ENCODE measurements around the gene BACH2. TPM values are rescaled to one million over a fixed set of nuclear protein-coding genes. Genes with fewer than 3 reads are reported as not detected.
A peak's percentile ranks its signal among the peaks of the same experiment; 100 is the strongest.

BACH2 gene
- total RNA-seq, 5 donors from 2014 or later (not counting 1 experiment from before 2014, with no cell fraction given), result 81.9 to 196 (median 96.7) TPM

- H3K36me3 ChIP-seq (ENCODE audit: control insufficient read depth in 2 of 2, extremely low read depth in 1 of 2, insufficient read depth in 1 of 2, low read length in 1 of 2), result no peaks in the 10 kb centered on the region
- ChIA-PET POLR2A (no interaction called here), CTCF (interaction anchor here in 1 of 2 donors (0.6 to 0.7 kb wide), 2 partner anchors 13 to 708 kb away, joined by 3 read pairs; no protein-coding TSS in a partner anchor)
- Mint-ChIP-seq H3K27ac (no peak overlapping the region), H3K9me3 (no peaks in the 10 kb centered on the region), H3K4me1 (peaks cover 13 to 22% (median 13%) of the 10 kb centered on the region in 3 donors), H3K27me3 (peaks cover 0 to 1% of the 10 kb centered on the region in 2 donors), H3K36me3 (no peaks in the 10 kb centered on the region), H3K4me3 (no peak overlapping the region)
- H3K9me3 ChIP-seq, result no peaks in the 10 kb centered on the region
- H3K27ac ChIP-seq (ENCODE audit: low read length), result no peak overlapping the region
- DNase-seq (no peak), ATAC-seq (replicated peaks in 1 of 4) (peak in 3 of 4 experiments; percentile 75 to 96 (median 81))
- H3K4me1 ChIP-seq (ENCODE audit: control insufficient read depth in 1 of 2, extremely low read depth in 1 of 2, insufficient read depth in 2 of 2, low read length in 2 of 2), result no peaks in the 10 kb centered on the region
- no peaks in the 10 kb centered on the region for H3K27me3 ChIP-seq (replicated peaks in 1 of 2; ENCODE audit: control insufficient read depth in 2 of 2, extremely low read depth in 1 of 2, insufficient read depth in 2 of 2, low read length in 1 of 2)
- 60% methylated on average over 1 of the region's 1 CpG for WGBS (ENCODE audit: insufficient coverage)
- H3K4me3 ChIP-seq (ENCODE audit: control insufficient read depth in 1 of 2, extremely low read depth in 1 of 2, low read length in 1 of 2), result no peak overlapping the region
These were observed 22.4 kb upstream of the BACH2 start for GRCh38 chr6:90319044-90319443.

DNA sequence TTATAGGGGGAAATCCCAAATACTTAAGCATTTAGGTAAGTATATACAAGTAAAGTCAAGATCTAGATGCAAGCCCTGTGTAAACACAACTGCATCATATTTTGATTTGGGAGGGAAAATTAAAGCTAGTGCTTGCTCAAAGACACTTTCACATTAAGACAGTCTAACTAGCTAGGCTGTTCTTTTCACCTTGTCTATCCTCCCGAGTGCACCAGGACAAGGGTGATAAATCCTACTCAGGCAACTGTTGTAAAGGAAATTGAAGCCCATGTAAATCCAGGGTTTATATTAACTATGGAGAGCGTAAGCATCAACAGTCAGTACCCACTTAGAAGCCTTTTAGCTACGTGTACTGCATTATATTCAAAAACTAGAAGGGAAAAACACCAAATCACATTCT lies 19.3 kb upstream of the BACH2 start:
- Histone ChIP-seq H3K4me3 (ENCODE audit: control insufficient read depth in 1 of 2, extremely low read depth in 1 of 2, low read length in 1 of 2) (no peak overlapping the region), H3K4me1 (ENCODE audit: control insufficient read depth in 1 of 2, extremely low read depth in 1 of 2, insufficient read depth in 2 of 2, low read length in 2 of 2) (no peaks in the 10 kb centered on the region)

DNA sequence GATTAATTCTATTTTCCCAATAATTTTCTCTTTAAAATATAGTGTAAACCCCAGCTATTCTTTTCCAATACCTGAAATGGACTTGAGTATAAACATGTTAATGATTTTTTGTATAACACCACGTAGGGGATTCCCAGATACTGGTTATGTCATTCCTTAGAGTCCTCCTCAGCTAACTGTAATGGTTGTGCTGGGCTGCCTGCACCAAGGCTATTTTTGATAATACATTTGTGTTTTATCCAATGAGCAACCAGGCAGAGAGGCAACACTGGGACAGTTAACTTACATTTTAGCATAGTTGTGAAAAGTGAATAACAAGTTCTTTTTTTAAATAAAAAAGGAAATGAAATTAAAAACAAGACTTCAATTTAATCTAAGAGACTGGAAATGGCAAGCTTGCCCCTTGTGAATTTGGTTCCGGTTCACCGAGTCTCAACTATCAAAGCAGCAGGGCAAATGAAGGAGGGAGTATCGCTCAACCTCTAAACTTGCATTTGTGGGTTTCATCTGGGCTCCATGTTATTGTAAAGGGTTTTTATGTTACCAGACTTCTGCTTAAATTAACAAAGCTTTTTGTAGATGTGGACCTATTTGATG lies 18.8 kb upstream of the BACH2 start:
- Histone ChIP-seq H3K27ac (ENCODE audit: low read length) (no peak overlapping the region), H3K27me3 (replicated peaks in 1 of 2; ENCODE audit: control insufficient read depth in 2 of 2, extremely low read depth in 1 of 2, insufficient read depth in 2 of 2, low read length in 1 of 2) (no peaks in the 10 kb centered on the region), H3K4me3 (ENCODE audit: control insufficient read depth in 1 of 2, extremely low read depth in 1 of 2, low read length in 1 of 2) (no peak overlapping the region), H3K9me3 (no peaks in the 10 kb centered on the region), H3K36me3 (ENCODE audit: control insufficient read depth in 2 of 2, extremely low read depth in 1 of 2, insufficient read depth in 1 of 2, low read length in 1 of 2) (no peaks in the 10 kb centered on the region), H3K4me1 (ENCODE audit: control insufficient read depth in 1 of 2, extremely low read depth in 1 of 2, insufficient read depth in 2 of 2, low read length in 2 of 2) (no peaks in the 10 kb centered on the region)
- Mint-ChIP-seq H3K4me3 (no peak overlapping the region), H3K9me3 (no peaks in the 10 kb centered on the region), H3K27ac (no peak overlapping the region), H3K27me3 (peaks cover 0 to 3% of the 10 kb centered on the region in 2 donors), H3K36me3 (no peaks in the 10 kb centered on the region), H3K4me1 (peaks cover 8 to 20% (median 13%) of the 10 kb centered on the region in 3 donors)
- no peak for ATAC-seq (replicated peaks in 1 of 4)
- WGBS (ENCODE audit: insufficient coverage), result 80% methylated on average over 2 of the region's 4 CpGs
- no peak for DNase-seq
- ChIA-PET POLR2A (no interaction called here), CTCF (interaction anchor here in 1 of 2 donors (0.5 to 0.6 kb wide), 2 partner anchors 161 to 375 kb away, joined by 3 read pairs; no protein-coding TSS in a partner anchor)

More for the DNA sequence above, 19.3 kb upstream of the BACH2 start:
- H3K4me3 Mint-ChIP-seq, result no peak overlapping the region
- ChIA-PET POLR2A (no interaction called here), CTCF (interaction anchor here (0.6 kb wide), 2 partner anchors 61 to 376 kb away, joined by 3 read pairs; no protein-coding TSS in a partner anchor)
- no CpG with 5 or more reads among the region's 3 CpGs for WGBS (ENCODE audit: insufficient coverage)
- ATAC-seq (replicated peaks in 1 of 4) (no peak), DNase-seq (no peak)
- Histone ChIP-seq H3K36me3 (ENCODE audit: control insufficient read depth in 2 of 2, extremely low read depth in 1 of 2, insufficient read depth in 1 of 2, low read length in 1 of 2) (no peaks in the 10 kb centered on the region), H3K27ac (ENCODE audit: low read length) (no peak overlapping the region), H3K9me3 (no peaks in the 10 kb centered on the region), H3K27me3 (replicated peaks in 1 of 2; ENCODE audit: control insufficient read depth in 2 of 2, extremely low read depth in 1 of 2, insufficient read depth in 2 of 2, low read length in 1 of 2) (no peaks in the 10 kb centered on the region)
- H3K9me3 Mint-ChIP-seq, result no peaks in the 10 kb centered on the region
- H3K4me1 Mint-ChIP-seq, result peaks cover 9 to 22% (median 13%) of the 10 kb centered on the region in 3 donors
- H3K27ac Mint-ChIP-seq, result peak overlapping the region in 1 of 2 donors; percentile 47
- no peaks in the 10 kb centered on the region for H3K36me3 Mint-ChIP-seq
- peaks cover 0 to 3% of the 10 kb centered on the region in 2 donors for H3K27me3 Mint-ChIP-seq

DNA sequence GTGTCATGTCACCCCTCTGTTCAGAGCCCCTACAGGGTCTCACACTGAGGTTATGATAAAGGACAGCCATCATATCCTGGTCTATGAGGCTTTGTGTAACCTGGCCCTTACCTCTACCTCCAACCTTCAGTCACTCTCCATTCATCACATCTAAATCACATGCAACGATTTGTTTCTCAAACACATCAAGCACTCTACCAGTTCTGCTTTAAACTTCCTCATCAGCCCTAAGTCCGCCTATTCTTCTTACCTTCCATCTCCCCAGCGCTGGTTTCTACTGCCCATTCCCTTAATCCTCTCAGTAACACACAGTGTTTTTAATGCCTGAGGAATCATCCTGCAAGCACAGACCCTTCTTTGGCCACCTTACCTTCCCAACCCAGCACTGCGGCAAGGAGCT lies 17.9 kb upstream of the BACH2 start:
- Mint-ChIP-seq H3K27me3 (peaks cover 0 to 3% of the 10 kb centered on the region in 2 donors), H3K27ac (no peak overlapping the region), H3K9me3 (no peaks in the 10 kb centered on the region), H3K36me3 (no peaks in the 10 kb centered on the region), H3K4me1 (peaks cover 6 to 14% (median 7%) of the 10 kb centered on the region in 3 donors), H3K4me3 (no peak overlapping the region)
- Histone ChIP-seq H3K36me3 (ENCODE audit: control insufficient read depth in 2 of 2, extremely low read depth in 1 of 2, insufficient read depth in 1 of 2, low read length in 1 of 2) (no peaks in the 10 kb centered on the region), H3K27me3 (replicated peaks in 1 of 2; ENCODE audit: control insufficient read depth in 2 of 2, extremely low read depth in 1 of 2, insufficient read depth in 2 of 2, low read length in 1 of 2) (peaks cover 0 to under 1% of the 10 kb centered on the region in 2 experiments), H3K4me1 (ENCODE audit: control insufficient read depth in 1 of 2, extremely low read depth in 1 of 2, insufficient read depth in 2 of 2, low read length in 2 of 2) (no peaks in the 10 kb centered on the region), H3K9me3 (no peaks in the 10 kb centered on the region), H3K4me3 (ENCODE audit: control insufficient read depth in 1 of 2, extremely low read depth in 1 of 2, low read length in 1 of 2) (no peak overlapping the region), H3K27ac (ENCODE audit: low read length) (no peak overlapping the region)
- WGBS (ENCODE audit: insufficient coverage), result 84% methylated on average over 2 of the region's 4 CpGs
- POLR2A ChIA-PET, result no interaction called here
- no peak for DNase-seq
- CTCF ChIA-PET, result no interaction called here
- ATAC-seq (replicated peaks in 1 of 4), result no peak

- no peaks in the 10 kb centered on the region for H3K4me1 ChIP-seq (ENCODE audit: control insufficient read depth in 1 of 2, extremely low read depth in 1 of 2, insufficient read depth in 2 of 2, low read length in 2 of 2)
- ATAC-seq (replicated peaks in 1 of 4), result no peak
- H3K36me3 ChIP-seq (ENCODE audit: control insufficient read depth in 2 of 2, extremely low read depth in 1 of 2, insufficient read depth in 1 of 2, low read length in 1 of 2), result no peaks in the 10 kb centered on the region
- H3K27me3 ChIP-seq (replicated peaks in 1 of 2; ENCODE audit: control insufficient read depth in 2 of 2, extremely low read depth in 1 of 2, insufficient read depth in 2 of 2, low read length in 1 of 2), result peaks cover 0 to 9% of the 10 kb centered on the region in 2 experiments
- POLR2A ChIA-PET, result no interaction called here
- peaks cover 0 to 3% of the 10 kb centered on the region in 2 donors for H3K27me3 Mint-ChIP-seq
- no peaks in the 10 kb centered on the region for H3K36me3 Mint-ChIP-seq
- no peak overlapping the region for H3K27ac ChIP-seq (ENCODE audit: low read length)
- no peaks in the 10 kb centered on the region for H3K9me3 Mint-ChIP-seq
- no CpG with 5 or more reads among the region's 4 CpGs for WGBS (ENCODE audit: insufficient coverage)
- DNase-seq, result no peak
- H3K27ac Mint-ChIP-seq, result no peak overlapping the region
- H3K4me3 Mint-ChIP-seq, result no peak overlapping the region
- CTCF ChIA-PET, result no interaction called here
- peaks cover 0 to 6% (median 5%) of the 10 kb centered on the region in 3 donors for H3K4me1 Mint-ChIP-seq
- H3K4me3 ChIP-seq (ENCODE audit: control insufficient read depth in 1 of 2, extremely low read depth in 1 of 2, low read length in 1 of 2), result no peak overlapping the region
- no peaks in the 10 kb centered on the region for H3K9me3 ChIP-seq
These were observed 14.9 kb upstream of the BACH2 start for GRCh38 chr6:90311569-90311968.

DNA sequence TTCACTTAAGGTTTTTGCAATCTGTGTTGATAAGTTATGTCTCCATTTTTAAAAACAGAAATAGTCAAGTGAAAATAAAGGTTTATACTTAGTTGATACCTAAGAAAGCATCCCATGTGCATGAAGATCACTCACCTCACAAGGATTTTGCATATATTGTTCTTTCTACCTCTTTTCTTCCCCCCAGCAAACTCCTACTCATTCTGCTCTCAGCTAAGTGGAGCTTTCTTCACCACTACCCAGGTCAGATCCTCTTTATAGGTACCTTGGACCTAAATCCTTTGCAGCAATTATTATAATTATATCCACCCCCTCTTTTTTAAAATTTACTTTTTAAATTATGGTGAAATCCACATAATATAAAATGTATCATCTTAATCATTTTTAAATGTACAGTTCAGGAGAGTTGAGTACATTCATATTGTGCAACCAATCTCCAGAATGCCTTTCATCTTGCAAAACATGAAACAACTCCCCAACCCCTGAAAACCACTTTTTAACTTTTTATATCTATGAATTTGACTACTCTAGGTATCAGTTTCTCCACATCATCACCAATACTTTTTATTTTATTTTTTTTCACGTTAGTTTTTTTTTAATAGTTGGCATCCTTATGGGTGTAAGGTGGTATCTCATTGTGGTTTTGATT lies 9.3 kb upstream of the BACH2 start:
- Histone ChIP-seq H3K27ac (ENCODE audit: low read length) (no peak overlapping the region), H3K4me1 (ENCODE audit: control insufficient read depth in 1 of 2, extremely low read depth in 1 of 2, insufficient read depth in 2 of 2, low read length in 2 of 2) (peaks cover 0 to 2% of the 10 kb centered on the region in 2 experiments), H3K9me3 (no peaks in the 10 kb centered on the region), H3K4me3 (ENCODE audit: control insufficient read depth in 1 of 2, extremely low read depth in 1 of 2, low read length in 1 of 2) (no peak overlapping the region), H3K27me3 (replicated peaks in 1 of 2; ENCODE audit: control insufficient read depth in 2 of 2, extremely low read depth in 1 of 2, insufficient read depth in 2 of 2, low read length in 1 of 2) (peaks cover 0 to 9% of the 10 kb centered on the region in 2 experiments), H3K36me3 (ENCODE audit: control insufficient read depth in 2 of 2, extremely low read depth in 1 of 2, insufficient read depth in 1 of 2, low read length in 1 of 2) (no peaks in the 10 kb centered on the region)
- Mint-ChIP-seq H3K36me3 (no peaks in the 10 kb centered on the region), H3K4me3 (no peak overlapping the region), H3K9me3 (no peaks in the 10 kb centered on the region), H3K4me1 (peaks cover 13 to 24% (median 19%) of the 10 kb centered on the region in 3 donors), H3K27me3 (peaks cover 0 to 5% of the 10 kb centered on the region in 2 donors), H3K27ac (no peak overlapping the region)
- ATAC-seq (replicated peaks in 1 of 4) (no peak), DNase-seq (no peak)
- POLR2A ChIA-PET, result no interaction called here
- CTCF ChIA-PET, result interaction anchor here in 1 of 2 donors (0.7 kb wide), 1 partner anchor 16 kb away, joined by 3 read pairs; no protein-coding TSS in a partner anchor
- whole genome bisulfite sequencing (ENCODE audit: insufficient coverage), result no CpG with 5 or more reads among the region's 1 CpG
